Psoas muscle (tissue), 8 donors: ENCODE results near the gene MFSD12. TPM values are rescaled to one million over a fixed set of nuclear protein-coding genes. Genes with fewer than 3 reads are reported as not detected.

ENCODE experiments used
- ATAC-seq, 4 donors: fragments of 200-7000 bp; cut with Tn5 transposase; one replicate each; pipeline ENCODE4 v1.9.1; 2020; ENCODE audit warnings: moderate library complexity in 3 of 4, mild to moderate bottlenecking in 2 of 4
- DNase-seq, 2 donors: peaks; one replicate each; pipeline ENCODE4 v3.0.0-alpha.2; 2020
- H3K27ac ChIP-seq: fragments of 200-600 bp; one replicate; pipeline ENCODE4 v1.8.0; 2022
- H3K27me3 ChIP-seq, 3 donors: fragments of 200-600 bp in 1 of 3; one replicate each; pipeline versions ENCODE4 v1.6.1 to v1.8.0; 2013 to 2022; ENCODE audit warnings: low read length in 2 of 3, mild to moderate bottlenecking in 2 of 3, moderate library complexity in 1 of 3; ENCODE audit not compliant: insufficient read depth in 3 of 3
- H3K36me3 ChIP-seq, 2 donors: fragments of 200-600 bp in 1 of 2; one replicate each; pipeline versions ENCODE4 v1.6.1 to v1.8.0; 2013 to 2022; ENCODE audit warnings: low read depth in 1 of 2, mild to moderate bottlenecking in 1 of 2, moderate library complexity in 1 of 2; ENCODE audit not compliant: insufficient read depth in 1 of 2
- H3K4me1 ChIP-seq: fragments of 200-600 bp; one replicate; pipeline ENCODE4 v1.8.0; 2022
- H3K4me3 ChIP-seq: fragments of 200-600 bp; one replicate; pipeline ENCODE4 v1.8.0; 2022; ENCODE audit warnings: mild to moderate bottlenecking
- H3K9me3 ChIP-seq: fragments of 200-600 bp; one replicate; pipeline ENCODE4 v1.8.0; 2022
- CTCF ChIP-seq: fragments of 200-600 bp; IDR thresholded peaks from one replicate; pipeline ENCODE4 v1.8.0; 2022; ENCODE audit warnings: antibody characterized with exemption
- WGBS, 3 donors: extraction: QIAGEN DNeasy Blood & Tissue Kit; methylation state at CpG; one replicate each; pipeline versions ENCODE4 v1.1.6 to v1.1.7; 2013; 5-methylcytosine and 5-hydroxymethylcytosine counted together
- intact Hi-C, 2 donors: fragments of 100-400 bp; cut with DNase I; formaldehyde crosslinking; loops; one replicate each; pipeline versions ENCODE4 v1.11.0 to v1.14.2; 2022
- polyA plus RNA-seq, 3 donors: library from polyadenylated mRNA; stranded (reverse); fragments of 200-250 nt; gene quantifications; one replicate each; pipeline ENCODE4 v1.2.3, GENCODE V29; 2013
- total RNA-seq, 4 donors: library from RNA; stranded (reverse); fragmentation: NEBNext Ultra II Directional in 2 of 4; extraction: Animal tissue kit (Norgen Biotek cat#: 25700) in 2 of 4; gene quantifications; one replicate each; pipeline versions ENCODE4 v1.2.1 to v1.2.4, GENCODE V29; 2021 to 2023
- donor health status: healthy with polysubstance abuse.
- donor health status: DM: no; HTN: no; CAD: no; lungs with moderate emphysema.
- donor health status: Bipolar disorder and iron deficiency.
- donor health status: healthy.
- donor health status: DM: yes; HTN: yes; CAD: no.
- donor health status: DM: no; HTN: no; CAD: no.
- donor health status: DM: no; HTN: no; CAD: no.
- donor health status: DM: yes; HTN: yes; CAD: no.

Gene MFSD12
- total and polyA plus RNA-seq, 7 donors: 16.3 to 46.6 (median 25.2) TPM

DNA sequence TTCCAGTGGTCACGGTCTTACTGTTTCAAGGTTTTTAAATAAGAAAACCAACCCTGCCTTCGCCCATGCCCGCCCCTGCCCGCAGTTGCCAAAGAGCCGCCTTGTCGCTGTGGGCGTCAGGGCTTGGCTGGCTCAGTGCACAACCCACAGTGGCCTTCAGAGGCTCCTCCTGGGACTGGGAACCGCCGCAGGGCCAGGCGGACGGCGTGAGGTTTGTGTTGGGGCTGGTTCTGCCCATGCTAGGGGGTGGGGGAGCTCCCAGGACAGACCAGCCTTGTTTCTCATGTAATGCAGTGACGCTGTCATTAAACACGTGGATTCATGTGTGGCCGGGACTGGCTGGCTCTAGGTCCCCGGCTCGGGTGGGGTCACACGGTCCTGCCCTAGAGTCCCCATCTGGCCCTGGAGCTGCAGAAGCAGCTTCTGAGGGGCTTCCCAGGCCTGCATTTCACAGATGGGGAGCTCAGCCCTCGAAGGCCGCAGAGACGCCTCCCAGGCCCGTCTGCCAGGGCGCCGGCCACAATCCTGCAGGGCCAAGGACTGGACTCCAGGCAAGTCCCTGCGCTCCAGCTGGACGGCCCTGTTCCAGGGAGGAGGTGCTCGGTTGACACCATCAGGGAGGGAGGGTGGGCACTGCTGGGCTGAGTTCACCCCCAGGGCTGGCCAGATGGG, 20.8 kb downstream of the MFSD12 start:
- DNase-seq: peak; percentile 53 to 78
- TF ChIP-seq CTCF: no peak
- H3K36me3 ChIP-seq: peaks cover 3 to 52% of the 10 kb centered on the region in 2 donors
- no peaks in the 10 kb centered on the region for H3K27me3 ChIP-seq
- 64 to 69% (median 68%) methylated on average over 26 to 27 of the region's 27 CpGs for WGBS, 3 donors
- peak in 2 of 4 donors; percentile 13 to 18 for ATAC-seq
- no peak overlapping the region for H3K4me3 ChIP-seq
- intact Hi-C loops: no loop called here
- no peaks in the 10 kb centered on the region for H3K4me1 ChIP-seq
- no peaks in the 10 kb centered on the region for H3K9me3 ChIP-seq
- H3K27ac ChIP-seq: no peak overlapping the region

GRCh38 chr19:3535981-3536380, 21.4 kb downstream of the MFSD12 start:
- no peak overlapping the region for H3K27ac ChIP-seq
- peaks cover 3 to 58% of the 10 kb centered on the region in 2 donors for H3K36me3 ChIP-seq
- 78 to 91% (median 79%) methylated on average over 10 of the region's 10 CpGs for WGBS, 3 donors
- TF ChIP-seq CTCF: no peak
- intact Hi-C loops: no loop called here
- DNase-seq: no peak
- H3K27me3 ChIP-seq: no peaks in the 10 kb centered on the region
- no peaks in the 10 kb centered on the region for H3K4me1 ChIP-seq
- H3K9me3 ChIP-seq: no peaks in the 10 kb centered on the region
- ATAC-seq: no peak
- H3K4me3 ChIP-seq: no peak overlapping the region

GRCh38 chr19:3535563-3535965, 21.8 kb downstream of the MFSD12 start:
- WGBS, 3 donors: 88 to 95% (median 92%) methylated on average over 14 of the region's 14 CpGs
- H3K27me3 ChIP-seq: no peaks in the 10 kb centered on the region
- TF ChIP-seq CTCF: no peak
- no peaks in the 10 kb centered on the region for H3K4me1 ChIP-seq
- H3K27ac ChIP-seq: no peak overlapping the region
- peaks cover 3 to 62% of the 10 kb centered on the region in 2 donors for H3K36me3 ChIP-seq
- intact Hi-C loops: no loop called here
- DNase-seq (no peak), ATAC-seq (no peak)
- no peak overlapping the region for H3K4me3 ChIP-seq
- no peaks in the 10 kb centered on the region for H3K9me3 ChIP-seq

DNA sequence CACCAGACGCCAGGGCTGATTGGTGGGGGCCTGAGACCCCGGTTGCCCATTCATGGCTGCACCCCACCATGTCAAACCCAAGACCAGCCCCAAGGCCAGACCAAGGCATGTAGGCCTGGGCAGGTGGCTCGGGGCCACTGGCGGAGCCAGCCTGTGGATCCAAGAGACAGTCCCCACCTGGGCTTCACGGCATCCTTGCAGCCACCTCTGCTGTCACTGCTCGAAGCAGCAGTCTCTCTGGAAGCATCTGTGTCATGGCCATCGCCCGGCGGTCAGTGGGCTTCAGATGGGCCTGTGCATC, 22.2 kb downstream of the MFSD12 start:
- WGBS, 3 donors: 94 to 95% (median 94%) methylated on average over 9 of the region's 9 CpGs
- Histone ChIP-seq H3K4me3 (no peak overlapping the region), H3K27ac (no peak overlapping the region), H3K4me1 (no peaks in the 10 kb centered on the region), H3K9me3 (no peaks in the 10 kb centered on the region), H3K36me3 (peaks cover 3 to 64% of the 10 kb centered on the region in 2 donors), H3K27me3 (no peaks in the 10 kb centered on the region)
- intact Hi-C loops: no loop called here
- no peak for TF ChIP-seq CTCF
- DNase-seq: no peak
- no peak for ATAC-seq
